Stimulated activated CD4-positive, alpha-beta T cell treated with anti-CD3 and anti-CD28 coated beads, Interleukin-12 subunit alpha, Interleukin-12 subunit beta, amount 100 ng/mL, for 24 hours (primary cell): ENCODE results near the gene DDIT3.
"Not testable (repeated sequence)": the region's sequence is repeated elsewhere in the genome, so short reads cannot be mapped to it uniquely, and the experiment has no call there.

Experiments used
- DNase-seq, 2 experiments: peaks; one replicate each; pipeline ENCODE4 v3.0.0-alpha.2; 2020; ENCODE audit warnings: low read depth in 2 of 2

DDIT3 gene

GRCh38 chr12:57525615-57526383 is 5.5 kb upstream of the DDIT3 start:
- DNase-seq: no peak

DNA sequence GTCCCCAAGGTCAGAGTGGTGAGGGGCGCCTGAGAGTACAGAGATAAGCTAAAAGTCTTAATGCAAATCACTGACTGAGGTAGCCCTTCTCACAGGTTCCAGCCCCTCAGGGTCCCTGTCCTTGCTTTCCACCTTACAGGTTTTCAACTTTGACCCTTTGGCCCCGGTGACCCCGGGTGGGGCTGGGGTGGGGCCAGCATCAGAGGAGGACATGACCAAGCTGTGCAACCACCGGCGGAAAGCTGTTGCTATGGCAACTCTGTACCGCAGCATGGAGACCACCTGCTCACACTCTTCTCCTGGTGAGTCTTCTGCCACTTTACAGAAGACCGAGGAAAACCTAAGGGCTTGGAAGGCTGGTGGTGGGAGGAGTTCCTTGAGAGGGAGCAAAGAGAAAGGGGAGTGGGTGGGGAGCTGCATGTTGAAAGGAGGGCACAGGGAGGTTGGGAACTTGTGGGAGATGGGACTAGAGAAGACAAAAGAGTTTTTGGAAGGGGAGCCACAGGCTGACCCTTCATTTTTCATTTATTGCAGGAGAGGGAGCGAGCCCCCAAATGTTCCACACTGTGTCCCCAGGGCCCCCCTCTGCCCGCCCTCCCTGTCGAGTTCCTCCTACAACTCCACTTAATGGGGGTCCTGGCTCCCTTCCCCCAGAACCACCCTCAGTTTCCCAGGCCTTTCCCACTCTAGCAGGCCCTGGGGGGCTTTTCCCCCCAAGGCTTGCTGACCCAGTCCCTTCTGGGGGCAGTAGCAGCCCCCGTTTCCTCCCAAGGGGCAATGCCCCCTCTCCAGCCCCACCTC is 4.7 kb upstream of the DDIT3 start:
- DNase-seq: no peak

GRCh38 chr12:57523706-57524614 is 3.6 kb upstream of the DDIT3 start:
- no peak for DNase-seq

- DNase-seq: peak in 1 of 2 experiments; percentile 18
Measured at GRCh38 chr12:57522887-57523705, 2.8 kb upstream of the DDIT3 start.

DNA sequence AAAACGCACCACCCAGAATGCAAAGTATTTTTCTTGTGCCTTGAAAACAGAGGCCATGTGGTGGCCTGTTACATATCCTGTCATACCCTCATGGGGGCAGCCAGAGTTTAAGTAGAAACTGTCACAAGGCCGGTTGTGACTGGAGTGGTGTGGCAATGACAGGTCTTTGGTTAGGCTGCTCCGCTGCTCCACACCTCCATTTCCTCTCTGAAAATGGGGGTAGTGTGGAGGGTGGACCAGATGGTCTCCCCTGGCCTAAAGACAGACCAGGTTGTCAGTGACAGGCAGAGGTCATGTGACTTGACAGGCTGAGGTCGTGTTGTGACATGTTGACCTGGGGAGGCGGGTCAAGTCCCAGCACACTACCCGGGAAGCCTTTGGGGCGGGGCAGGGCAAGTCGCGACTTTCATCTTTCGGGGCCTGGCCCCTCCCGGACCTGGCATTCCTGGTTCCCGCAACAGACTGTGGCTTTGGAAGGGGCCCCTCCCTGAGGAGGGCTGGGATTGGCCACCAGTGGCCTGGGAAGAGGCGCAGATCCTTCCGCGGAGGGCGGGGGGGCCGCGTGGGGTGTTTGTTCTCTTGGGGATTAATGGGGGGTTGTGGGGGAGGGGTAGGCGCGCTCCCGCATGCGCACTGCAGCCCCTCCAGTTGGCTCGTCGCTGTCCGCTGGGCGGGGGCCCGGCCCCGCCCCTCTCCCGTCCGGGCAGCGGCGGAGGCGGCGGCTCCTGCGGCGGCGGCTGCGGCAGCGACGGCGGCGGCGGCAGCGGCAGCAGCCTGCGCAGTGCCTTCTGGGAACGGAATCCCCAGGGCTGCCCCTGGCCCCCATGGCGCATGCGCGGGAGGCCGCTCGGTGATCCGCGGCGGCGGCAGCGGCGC is 1.9 kb upstream of the DDIT3 start, which contains the start of gene MBD6:
TSS of gene MBD6 (plus strand) at position 814 of the 876 bp plus-strand sequence. CDS start 1,480 bp downstream, outside the sequence.
- peak; percentile 76 to 80 for DNase-seq

DNA sequence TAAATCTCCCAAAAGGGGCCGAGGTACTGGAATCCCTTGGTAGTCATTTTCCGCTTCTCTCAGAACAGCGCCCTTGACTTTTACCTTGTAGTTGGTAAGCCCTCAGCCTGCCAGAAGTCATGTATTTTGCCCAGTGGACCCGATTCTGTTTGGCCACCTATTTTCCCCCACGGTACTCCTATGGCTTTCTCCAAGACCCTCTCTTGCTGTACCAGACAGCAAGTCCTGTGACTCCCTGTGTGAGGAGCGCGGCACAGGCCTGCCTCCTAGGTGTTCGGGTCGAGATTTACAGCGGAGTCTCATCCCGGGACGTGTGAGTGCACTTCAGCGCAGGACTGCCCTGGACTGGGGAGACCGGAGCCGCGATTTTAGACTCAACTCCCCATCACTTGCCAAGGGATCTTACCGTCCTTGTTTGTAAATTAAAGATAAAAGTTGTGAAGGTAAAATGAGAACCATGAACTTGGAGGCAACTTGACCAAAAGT is 1.3 kb upstream of the DDIT3 start:
- DNase-seq: no peak

DNA sequence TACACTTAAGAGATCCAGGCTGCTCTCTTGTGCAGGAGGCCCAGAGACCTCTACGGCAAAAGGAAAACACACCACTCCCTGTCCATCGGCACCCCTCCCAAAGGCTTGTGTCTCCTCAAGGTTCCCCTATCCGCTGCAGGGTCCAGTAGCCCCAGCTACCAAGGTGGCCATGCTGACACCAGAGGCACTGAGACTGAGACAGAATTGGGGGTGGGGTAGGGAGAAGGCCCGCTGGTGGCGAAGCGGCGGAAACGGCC is 590 bp downstream of the DDIT3 start:
- DNase-seq: no peak

DNA sequence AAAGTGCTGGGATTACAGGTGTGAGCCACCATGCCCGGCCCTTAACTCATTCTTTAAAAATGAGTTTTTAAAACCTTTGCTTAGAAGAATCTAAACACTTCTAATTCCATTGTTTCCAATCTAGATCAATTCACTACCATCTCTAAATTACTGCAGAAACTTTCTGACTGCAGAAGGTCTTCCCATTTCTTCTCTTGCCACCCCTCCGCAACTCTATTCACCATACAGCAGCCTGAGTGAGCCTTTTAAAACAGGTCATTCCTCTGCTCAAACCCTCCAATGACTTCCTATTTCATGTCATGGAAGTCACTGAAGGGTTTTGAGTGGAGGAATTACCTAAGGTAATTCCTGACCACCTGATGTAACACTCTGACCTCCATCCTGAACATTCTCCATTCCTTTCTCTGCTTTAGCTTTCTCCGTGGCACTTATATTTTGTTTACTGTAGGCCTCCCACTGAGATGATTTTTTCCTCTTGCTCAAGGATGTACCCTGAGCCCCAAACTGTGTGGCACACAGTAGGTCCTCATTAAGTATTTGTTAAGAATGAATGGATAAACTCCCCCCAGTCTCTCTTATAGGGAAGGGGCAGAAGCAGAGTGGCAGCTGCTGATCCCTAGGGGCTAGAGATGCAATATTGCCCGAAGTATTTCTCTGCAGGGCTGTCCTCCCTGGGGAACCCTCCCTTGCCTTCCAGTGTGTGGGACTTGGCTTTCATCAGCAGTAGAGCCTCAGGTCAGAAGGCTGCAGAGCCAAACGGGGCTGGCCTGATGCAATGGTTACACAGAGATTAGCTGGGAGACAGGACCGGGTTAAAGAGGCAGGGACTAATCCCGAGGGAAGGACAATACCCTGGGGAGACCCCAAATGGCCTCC is 1.2 kb downstream of the DDIT3 start:
- DNase-seq: no peak

- no peak for DNase-seq
Measured at GRCh38 chr12:57518176-57518919, 2.0 kb downstream of the DDIT3 start.

GRCh38 chr12:57517718-57518117 is 2.6 kb downstream of the DDIT3 start:
- DNase-seq: not testable (repeated sequence)

DNA sequence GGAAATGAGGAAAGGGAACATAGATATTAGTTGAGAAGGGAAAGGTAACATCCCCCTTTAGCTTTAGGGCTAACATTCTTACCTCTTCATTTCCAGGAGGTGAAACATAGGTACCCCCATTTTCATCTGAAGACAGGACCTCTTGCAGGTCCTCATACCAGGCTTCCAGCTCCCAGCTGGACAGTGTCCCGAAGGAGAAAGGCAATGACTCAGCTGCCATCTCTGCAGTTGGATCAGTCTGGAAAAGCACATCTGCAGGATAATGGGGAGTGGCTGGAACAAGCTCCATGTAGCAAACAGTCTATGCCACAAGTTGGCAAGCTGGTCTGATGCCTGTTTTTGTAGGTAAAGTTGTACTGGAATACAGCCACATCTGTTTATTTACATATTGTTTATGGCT is 3.1 kb downstream of the DDIT3 start:
- DNase-seq: no peak

DNA sequence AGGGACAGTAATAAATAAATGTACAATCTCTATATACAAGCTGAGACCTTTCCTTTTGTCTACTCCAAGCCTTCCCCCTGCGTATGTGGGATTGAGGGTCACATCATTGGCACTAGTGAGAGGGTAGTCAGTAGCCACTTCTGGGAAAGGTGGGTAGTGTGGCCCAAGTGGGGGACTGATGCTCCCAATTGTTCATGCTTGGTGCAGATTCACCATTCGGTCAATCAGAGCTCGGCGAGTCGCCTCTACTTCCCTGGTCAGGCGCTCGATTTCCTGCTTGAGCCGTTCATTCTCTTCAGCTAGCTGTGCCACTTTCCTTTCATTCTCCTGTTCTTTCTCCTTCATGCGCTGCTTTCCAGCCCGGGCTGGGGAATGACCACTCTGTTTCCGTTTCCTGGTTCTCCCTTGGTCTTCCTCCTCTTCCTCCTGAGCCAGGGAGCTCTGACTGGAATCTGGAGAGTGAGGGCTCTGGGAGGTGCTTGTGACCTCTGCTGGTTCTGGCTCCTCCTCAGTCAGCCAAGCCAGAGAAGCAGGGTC is 3.6 kb downstream of the DDIT3 start:
- no peak for DNase-seq

GRCh38 chr12:57515934-57516541 is 4.3 kb downstream of the DDIT3 start:
- DNase-seq: no peak

- DNase-seq: no peak
Measured at GRCh38 chr12:57515408-57515933, 4.8 kb downstream of the DDIT3 start.

DNA sequence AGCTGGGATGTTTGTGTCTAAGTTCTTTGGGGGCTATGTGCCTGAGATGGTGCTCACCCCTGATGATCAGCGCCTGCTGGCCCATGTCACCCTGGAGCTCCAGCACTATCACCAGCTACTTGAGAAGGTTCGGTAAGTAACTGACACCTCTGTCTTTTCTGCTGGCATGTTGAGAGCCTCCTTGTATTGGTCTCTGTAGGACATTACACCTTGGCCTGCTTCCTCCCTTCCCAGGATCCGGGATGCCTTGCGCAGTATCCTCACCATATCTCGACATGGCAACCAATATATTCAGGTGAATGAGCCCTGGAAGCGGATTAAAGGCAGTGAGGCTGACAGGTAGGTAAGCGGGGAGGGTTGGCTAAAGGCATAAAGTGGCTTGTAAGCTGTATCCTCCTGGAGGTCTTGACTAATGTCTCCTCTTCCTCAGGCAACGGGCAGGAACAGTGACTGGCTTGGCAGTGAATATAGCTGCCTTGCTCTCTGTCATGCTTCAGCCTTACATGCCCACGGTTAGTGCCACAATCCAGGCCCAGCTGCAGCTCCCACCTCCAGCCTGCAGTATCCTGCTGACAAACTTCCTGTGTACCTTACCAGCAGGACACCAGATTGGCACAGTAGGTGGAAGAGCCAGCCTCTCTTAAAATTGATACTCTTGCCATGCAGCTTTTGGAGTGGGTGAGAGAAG is 5.5 kb downstream of the DDIT3 start:
- no peak for DNase-seq

DNA sequence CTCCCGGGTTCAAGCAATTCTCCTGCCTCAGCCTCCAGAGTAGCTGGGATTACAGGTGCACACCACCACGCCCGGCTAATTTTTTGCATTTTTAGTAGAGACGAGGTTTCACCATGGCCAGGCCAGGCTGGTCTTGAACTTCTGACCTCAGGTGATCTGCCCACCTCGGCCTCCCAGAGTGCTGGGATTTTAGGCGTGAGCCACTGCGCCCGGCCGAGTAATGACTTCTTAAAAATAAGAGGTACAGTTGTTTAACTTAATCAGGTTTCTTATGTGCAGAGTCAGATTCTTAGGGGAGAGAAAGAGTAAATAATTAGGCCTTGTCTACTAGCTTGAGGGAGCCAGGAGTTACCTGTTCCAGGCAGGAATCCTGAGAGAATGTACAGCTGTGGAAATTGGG is 6.1 kb downstream of the DDIT3 start:
- DNase-seq: not testable (repeated sequence)

DNA sequence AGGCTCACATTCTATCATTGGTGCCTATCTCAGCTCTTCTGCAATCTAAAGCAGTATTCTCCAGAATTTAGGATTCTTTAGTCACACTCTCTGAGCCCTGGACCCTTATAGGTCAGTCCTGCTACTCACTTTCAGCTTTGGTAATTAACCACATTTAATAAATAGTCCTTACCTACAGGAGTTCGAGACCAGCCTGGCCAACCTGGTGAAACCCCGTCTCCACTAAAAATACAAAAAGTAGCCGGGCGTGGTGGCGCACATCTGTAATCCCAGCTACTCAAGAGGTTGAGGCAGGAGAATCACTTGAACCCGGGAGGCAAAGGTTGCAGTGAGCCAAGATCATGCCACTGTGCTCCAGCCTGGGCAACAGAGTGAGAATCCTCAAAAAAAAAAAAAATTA is 6.6 kb downstream of the DDIT3 start:
- DNase-seq: not testable (repeated sequence)
